K562 (cell line): ENCODE measurements around the gene BANF2. TPM values are rescaled to one million over a fixed set of nuclear protein-coding genes. Genes with fewer than 3 reads are reported as not detected.

Source experiments
- ATAC-seq: fragments of 200-7000 bp; cut with Tn5 transposase; 3 replicates; pipeline ENCODE4 v1.9.1; 2020; ENCODE audit warnings: moderate library complexity
- BruUV-seq: library from RNA; stranded (reverse); fragments of 400-500 nt; replicated peaks from 2 replicates; lab custom pipeline; 2021; lab: Mats Ljungman, UMichigan
- CTCF ChIA-PET: fragments of 300-600 bp; formaldehyde crosslinking; extraction: SDS; loops from one replicate; lab custom pipeline; 2021; ENCODE audit warnings: low intra/inter-chr PET ratio; lab: Yijun Ruan, JAX
- POLR2A ChIA-PET: fragments of 300-600, 350-650 bp; sonication (Branson Sonifier 250); formaldehyde crosslinking; extraction: SDS; loops from one replicate; lab custom pipeline; 2021; ENCODE audit warnings: antibody characterized with exemption, inconsistent platforms; lab: Yijun Ruan, JAX
- DNase-seq, 4 experiments: peaks; one replicate each; pipeline versions ENCODE4 v3.0.0 to v3.0.0-alpha.2; 2011 to 2018; ENCODE audit warnings: low spot score in 3 of 4, mixed read lengths in 3 of 4; ENCODE audit errors: extremely low read depth in 1 of 4
- FAIRE-seq: peaks from 2 replicates; lab custom pipeline; 2011; peaks lifted over from hg19 to GRCh38; lab: Jason Lieb, UNC
- H2AFZ ChIP-seq: 2 replicates; pipeline ENCODE4 v1.6.0; 2011; ENCODE audit warnings: low read depth, low read length, control low read depth, inconsistent platforms
- H3K27ac ChIP-seq: fragments of 200-600 bp; 3 replicates; pipeline ENCODE4 v1.8.0; 2011; ENCODE audit warnings: low read depth, mild to moderate bottlenecking, control low read depth, inconsistent platforms, low read length, moderate library complexity, mixed read lengths; ENCODE audit errors: extremely low read depth
- H3K27me3 ChIP-seq, 2 experiments: fragments of 300-600 bp in 1 of 2; 2 replicates in 1 of 2; 3 replicates in 1 of 2; pipeline versions ENCODE4 v1.6.0 to v1.8.0; 2011; ENCODE audit warnings: inconsistent platforms in 2 of 2, low read length in 2 of 2, mild to moderate bottlenecking in 1 of 2, mixed read lengths in 1 of 2, moderate library complexity in 1 of 2; ENCODE audit not compliant: control insufficient read depth in 2 of 2, insufficient read depth in 2 of 2
- H3K36me3 ChIP-seq: fragments of 300-600 bp; 3 replicates; pipeline ENCODE4 v1.8.0; 2011; ENCODE audit warnings: mild to moderate bottlenecking, low read length, inconsistent platforms; ENCODE audit not compliant: control insufficient read depth, insufficient read depth
- H3K4me1 ChIP-seq, 2 experiments: fragments of 200-600 bp in 1 of 2; replicated peaks in 1 of 2; 2 replicates in 1 of 2; 3 replicates in 1 of 2; pipeline versions ENCODE4 v1.5.1 to v1.8.0; 2011; ENCODE audit warnings: inconsistent platforms in 2 of 2, low read length in 2 of 2, mild to moderate bottlenecking in 1 of 2, mixed read lengths in 1 of 2, moderate library complexity in 1 of 2; ENCODE audit not compliant: control insufficient read depth in 2 of 2, insufficient read depth in 2 of 2
- H3K4me2 ChIP-seq: 2 replicates; pipeline ENCODE4 v1.6.1; 2011; ENCODE audit warnings: low read length, control low read depth, inconsistent platforms, mixed read lengths; ENCODE audit not compliant: insufficient read depth
- H3K4me3 ChIP-seq: fragments of 200-600 bp; sonication (generic), shearing (Covaris generic); 2 replicates; pipeline ENCODE4 v1.5.1; 2016; ENCODE audit warnings: control low read depth, inconsistent platforms
- H3K79me2 ChIP-seq: fragments of 200-600 bp; 3 replicates; pipeline ENCODE4 v1.8.0; 2011; ENCODE audit warnings: low read length, inconsistent platforms; ENCODE audit not compliant: control insufficient read depth, insufficient read depth
- H3K9ac ChIP-seq, 2 experiments: 2 replicates each; pipeline versions ENCODE4 v1.6.0 to v1.6.1; 2011; ENCODE audit warnings: low read depth in 2 of 2, low read length in 2 of 2, control low read depth in 1 of 2, inconsistent platforms in 1 of 2, mild to moderate bottlenecking in 1 of 2, mixed read lengths in 1 of 2; ENCODE audit not compliant: insufficient read depth in 1 of 2
- H3K9me1 ChIP-seq: one replicate; pipeline ENCODE4 v1.6.0; 2011; ENCODE audit warnings: inconsistent platforms, mild to moderate bottlenecking, low read length, moderate library complexity; ENCODE audit not compliant: control insufficient read depth, insufficient read depth
- H3K9me3 ChIP-seq: replicated peaks from 2 replicates; pipeline ENCODE4 v1.5.1; 2011; ENCODE audit warnings: low read depth, low read length, inconsistent platforms; ENCODE audit not compliant: control insufficient read depth, insufficient read depth
- H4K20me1 ChIP-seq: replicated peaks from 2 replicates; pipeline ENCODE4 v1.6.1; 2011; ENCODE audit warnings: low read length, inconsistent platforms, mixed read lengths; ENCODE audit not compliant: control insufficient read depth, insufficient read depth
- BDP1 ChIP-seq: IDR thresholded peaks from 3 replicates; pipeline ENCODE4 v1.6.1; 2011; ENCODE audit not compliant: insufficient read length, insufficient read depth
- BRF1 ChIP-seq: IDR thresholded peaks from 3 replicates; pipeline ENCODE4 v1.6.1; 2011; ENCODE audit warnings: borderline replicate concordance, mild to moderate bottlenecking; ENCODE audit not compliant: insufficient read length; ENCODE audit errors: extremely low read depth
- ESRRB ChIP-seq: fragments of 250-450 bp; sonication (Bioruptor Pico); IDR thresholded peaks from 2 replicates; pipeline ENCODE4 v1.5.0; 2020; ENCODE audit warnings: mild to moderate bottlenecking, moderate library complexity, borderline replicate concordance
- ETV6 ChIP-seq, 3 experiments: fragments of 150-350 bp in 1 of 3; sonication (generic) in 1 of 3; formaldehyde crosslinking in 1 of 3; IDR thresholded peaks; 2 replicates each; pipeline versions ENCODE4 v1.6.1 to v1.8.0; 2014 to 2022; ENCODE audit warnings: borderline replicate concordance in 2 of 3, low read depth in 2 of 3, antibody characterized with exemption in 1 of 3, low read length in 1 of 3, mild to moderate bottlenecking in 1 of 3, missing genetic modification reagents in 1 of 3
- EWSR1 ChIP-seq: fragments of 450-650 bp; IDR thresholded peaks from 2 replicates; pipeline ENCODE4 v1.6.1; 2018; ENCODE audit warnings: borderline replicate concordance, mild to moderate bottlenecking, low read depth, moderate library complexity; ENCODE audit not compliant: partially characterized antibody
- GTF2A2 ChIP-seq: IDR thresholded peaks from 2 replicates; pipeline ENCODE4 v1.6.1; 2016; ENCODE audit warnings: mild to moderate bottlenecking, missing genetic modification characterization, missing compliant biosample characterization
- JUND ChIP-seq, 2 experiments: IDR thresholded peaks; 2 replicates in 1 of 2; 3 replicates in 1 of 2; pipeline ENCODE4 v1.6.1; 2011; ENCODE audit warnings: borderline replicate concordance in 2 of 2, low read depth in 2 of 2, low read length in 2 of 2, improper control_type of control experiment in 1 of 2, missing biosample characterization in 1 of 2, missing genetic modification characterization in 1 of 2, missing genetic modification reagents in 1 of 2
- RFX7 ChIP-seq: fragments of 250-450 bp; sonication (Bioruptor Pico); IDR thresholded peaks from 2 replicates; pipeline ENCODE4 v1.5.1; 2021; ENCODE audit warnings: mild to moderate bottlenecking
- SIX5 ChIP-seq, 2 experiments: IDR thresholded peaks; 2 replicates each; pipeline ENCODE4 v1.6.1; 2011; ENCODE audit warnings: low read length in 2 of 2, borderline replicate concordance in 1 of 2, low read depth in 1 of 2, mild to moderate bottlenecking in 1 of 2, moderate library complexity in 1 of 2; ENCODE audit not compliant: insufficient read depth in 1 of 2
- TRIM28 ChIP-seq: fragments of 450-650 bp; IDR thresholded peaks from 2 replicates; pipeline ENCODE4 v1.6.1; 2017
- WGBS: fragments of 100-300 bp; shearing (Covaris generic); methylation state at CpG from one replicate; pipeline ENCODE4 v1.1.6; 2016; ENCODE audit warnings: low coverage, mixed read lengths; ENCODE audit not compliant: insufficient coverage; ENCODE audit errors: missing lambda C conversion rate; 5-methylcytosine and 5-hydroxymethylcytosine counted together
- in situ Hi-C: fragments of 300-500 bp; cut with MboI; formaldehyde crosslinking; loops from 4 replicates; pipeline ENCODE4 v1.15.0; 2018; ENCODE audit warnings: inconsistent platforms, mixed read lengths
- intact Hi-C: fragments of 100-400 bp; cut with micrococcal nuclease; formaldehyde crosslinking; loops from 2 replicates; pipeline ENCODE4 v1.14.2; 2022
- polyA plus RNA-seq, 8 experiments: library from polyadenylated mRNA; depleted of rRNA in 4 of 8; stranded (reverse) in 5 of 8; unstranded in 3 of 8; fragments of >200 nt; fragmentation: Nextera tagmentation in 2 of 8; fragmentation: Illumina TruSeq in 1 of 8; extraction: Ambion mirVana in 2 of 8; extraction: Trizol in 1 of 8; gene quantifications; 2 replicates each; pipeline versions ENCODE4 v1.2.1 to v1.2.3, GENCODE V29; 2011 to 2014; ENCODE audit warnings: inconsistent platforms in 1 of 8, missing spikeins in 1 of 8
- total RNA-seq, 7 experiments: library from RNA; depleted of rRNA in 6 of 7; stranded (reverse); fragments of >200 nt in 6 of 7; fragmentation: Illumina TruSeq in 2 of 7; extraction: Trizol in 2 of 7; gene quantifications; 2 replicates each; pipeline versions ENCODE4 v1.2.1 to v1.2.3, GENCODE V29; 2011 to 2021; ENCODE audit warnings: low replicate concordance in 1 of 7

The BANF2 gene
- total and polyA plus RNA-seq, 9 of the 15 experiments (the other 6 are each of a cell fraction or from before 2014, with no cell fraction given), result not detected

- TF ChIP-seq BRF1 (no peak), BDP1 (no peak), ESRRB (CRISPR knock-in tag) (no peak), EWSR1 (no peak), GTF2A2 (tag) (no peak), TRIM28 (no peak), SIX5 (IDR thresholded peaks at IDR 0.05; ENCODE audit: borderline replicate concordance in 1 of 2, insufficient read depth in 1 of 2, low read depth in 1 of 2, low read length in 2 of 2) (no peak)
Observed at GRCh38 chr20:17750722-17751045, 50.9 kb downstream of the BANF2 start (continued).

DNA sequence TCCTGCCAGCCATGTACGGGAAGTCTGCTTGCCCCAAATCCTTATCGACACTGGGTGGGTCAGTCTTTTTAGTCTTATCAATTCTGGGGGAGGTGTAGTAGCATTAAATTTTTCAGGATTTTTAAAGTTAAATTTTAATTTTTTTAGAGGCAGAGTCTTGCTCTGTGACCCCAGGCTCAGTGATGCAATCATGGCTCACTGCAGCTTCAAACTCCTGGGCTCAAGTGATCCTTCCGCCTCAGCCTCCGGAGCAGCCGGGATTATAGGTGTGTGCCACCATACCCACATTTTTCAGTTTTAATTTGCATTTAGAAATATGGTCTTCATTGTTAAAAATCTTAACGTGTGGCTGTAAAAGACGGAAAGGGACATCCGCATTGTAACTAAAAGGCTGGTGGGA, 51.9 kb downstream of the BANF2 start:
- H3K27me3 ChIP-seq, result peaks cover 2 to 26% of the 10 kb centered on the region in 2 experiments
- H2AFZ ChIP-seq, result no peak overlapping the region
- WGBS, result 0% methylated on average over 8 of the region's 8 CpGs
- H4K20me1 ChIP-seq, result no peaks in the 10 kb centered on the region
- CTCF ChIA-PET, result no interaction called here
- no peak overlapping the region for H3K27ac ChIP-seq
- no peaks in the 10 kb centered on the region for H3K79me2 ChIP-seq
- no TSS peak for BruUV-seq
- TF ChIP-seq JUND (IDR thresholded peaks at IDR 0.05; ENCODE audit: borderline replicate concordance, low read depth, low read length) (no peak), JUND (tag; IDR thresholded peaks at IDR 0.05; ENCODE audit: borderline replicate concordance, low read depth, low read length) (no peak), RFX7 (CRISPR knock-in tag) (no peak), ETV6 (IDR thresholded peaks at IDR 0.05; ENCODE audit: borderline replicate concordance in 1 of 2, low read depth in 2 of 2, low read length in 1 of 2) (no peak), ETV6 (CRISPR knock-in tag; IDR thresholded peaks at IDR 0.05; ENCODE audit: borderline replicate concordance) (no peak)
- H3K4me3 ChIP-seq, result no peak overlapping the region
- in situ Hi-C loops (no loop called here), intact Hi-C loops (no loop called here)
- no peak overlapping the region for H3K9ac ChIP-seq
- POLR2A ChIA-PET, result no interaction called here
- H3K4me1 ChIP-seq, result no peaks in the 10 kb centered on the region; a peak in 1 of 5 replicates
- H3K9me3 ChIP-seq, result no peaks in the 10 kb centered on the region
- no peaks in the 10 kb centered on the region for H3K9me1 ChIP-seq
- H3K36me3 ChIP-seq, result no peaks in the 10 kb centered on the region
- no peak for ATAC-seq
- no peak for DNase-seq
- no peak for FAIRE-seq
- no peak overlapping the region for H3K4me2 ChIP-seq
